GM18526 (cell line): Measurements from ENCODE around the gene DTWD1.

ENCODE experiments used
- POLR2A ChIP-seq: IDR thresholded peaks from 3 replicates; pipeline ENCODE4 v1.6.1; 2011; ENCODE audit not compliant: insufficient read length; ENCODE audit errors: extremely low read depth

The DTWD1 gene

DNA sequence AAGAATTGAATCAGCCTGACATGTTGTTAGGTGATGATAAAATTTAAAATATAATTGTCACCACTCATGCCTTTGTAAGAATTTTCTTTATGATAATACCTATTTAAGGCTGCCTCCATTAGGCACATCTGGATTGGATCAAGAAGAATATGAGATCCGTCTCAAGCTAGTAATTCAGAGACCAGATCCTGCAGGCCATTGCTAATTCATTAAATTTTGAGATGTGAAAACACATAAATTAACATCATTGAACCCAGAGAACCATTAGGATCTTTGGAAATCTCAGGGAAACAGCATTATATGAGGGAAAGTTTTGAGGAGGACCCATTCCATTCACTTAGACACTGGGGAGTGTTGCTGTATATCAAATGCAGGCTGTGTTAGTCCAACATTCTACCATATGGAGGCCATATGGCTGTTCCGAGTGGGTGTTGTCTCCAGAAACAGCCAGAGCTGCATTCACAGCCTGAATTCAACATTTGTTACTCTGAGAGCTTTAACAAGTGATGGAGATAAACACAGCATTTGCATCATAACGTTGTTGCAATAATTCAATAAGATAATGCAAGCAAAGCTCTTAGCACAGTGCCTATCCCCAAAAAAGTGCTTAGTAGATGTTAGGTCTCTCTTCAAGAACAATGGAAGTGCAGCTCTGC is 67.4 kb downstream of the DTWD1 start:
- no peak for TF ChIP-seq POLR2A

DNA sequence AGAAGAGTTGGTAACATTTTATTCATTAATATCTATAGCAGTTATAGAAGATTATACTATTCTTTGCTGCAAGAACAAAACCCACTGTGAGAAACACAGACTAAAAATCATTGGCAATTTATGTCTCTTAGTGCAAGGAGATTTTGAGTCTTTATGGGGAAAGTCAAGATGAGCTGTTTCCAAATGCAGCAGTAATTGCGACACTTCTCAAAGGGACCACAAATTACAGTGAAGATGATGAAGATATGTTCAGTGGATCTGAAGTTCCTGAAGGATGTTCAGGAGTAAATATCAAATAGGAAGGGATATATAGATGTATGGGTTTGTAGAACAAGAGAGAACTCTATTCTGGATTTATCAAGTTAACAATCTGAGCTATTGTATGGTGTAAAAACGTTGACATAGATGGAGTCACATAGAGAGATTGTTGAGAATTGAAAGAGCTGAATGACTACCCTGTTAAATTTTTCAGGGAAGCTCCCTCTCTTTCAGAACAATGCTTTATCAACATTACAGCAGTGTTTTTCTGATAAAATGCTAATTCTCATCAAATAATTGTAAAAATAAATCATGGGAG is 71.8 kb downstream of the DTWD1 start:
- no peak for TF ChIP-seq POLR2A

DNA sequence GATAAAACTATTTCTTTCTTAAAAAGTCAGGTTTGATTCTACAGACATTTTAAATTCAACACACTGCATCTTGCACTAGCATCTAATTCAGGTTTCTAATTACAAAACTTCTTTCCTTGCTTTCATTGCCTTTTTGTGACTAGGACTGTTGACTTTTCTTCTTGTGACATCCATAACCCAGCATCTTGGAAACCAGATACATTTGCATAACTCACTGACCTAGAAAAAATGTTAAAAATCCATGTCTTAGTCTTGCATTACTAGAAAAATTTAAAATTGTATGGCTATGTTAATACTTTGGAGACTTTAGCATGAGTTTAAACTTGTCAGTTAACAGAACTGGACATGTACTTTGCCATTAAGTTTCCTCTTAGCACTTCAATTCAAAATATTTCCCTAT is 72.7 kb downstream of the DTWD1 start:
- no peak for TF ChIP-seq POLR2A

DNA sequence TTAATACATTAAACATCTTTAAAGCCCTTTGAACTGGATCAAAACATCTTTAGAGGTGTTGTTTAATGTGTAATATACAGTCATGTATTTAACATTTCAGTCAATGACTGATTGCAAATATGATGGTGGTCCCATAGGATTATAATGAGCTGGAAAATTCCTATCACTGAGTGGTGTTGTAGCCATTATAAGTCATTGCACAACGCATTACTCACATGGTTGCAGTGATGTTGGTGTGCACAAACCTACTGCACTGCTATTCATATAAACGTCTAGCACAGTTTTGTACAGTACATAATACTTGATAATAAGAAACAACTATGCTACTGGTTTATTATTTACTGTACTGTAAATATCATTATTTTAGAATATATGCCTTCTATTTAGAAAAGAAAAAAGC is 75.6 kb downstream of the DTWD1 start:
- TF ChIP-seq POLR2A: no peak

DNA sequence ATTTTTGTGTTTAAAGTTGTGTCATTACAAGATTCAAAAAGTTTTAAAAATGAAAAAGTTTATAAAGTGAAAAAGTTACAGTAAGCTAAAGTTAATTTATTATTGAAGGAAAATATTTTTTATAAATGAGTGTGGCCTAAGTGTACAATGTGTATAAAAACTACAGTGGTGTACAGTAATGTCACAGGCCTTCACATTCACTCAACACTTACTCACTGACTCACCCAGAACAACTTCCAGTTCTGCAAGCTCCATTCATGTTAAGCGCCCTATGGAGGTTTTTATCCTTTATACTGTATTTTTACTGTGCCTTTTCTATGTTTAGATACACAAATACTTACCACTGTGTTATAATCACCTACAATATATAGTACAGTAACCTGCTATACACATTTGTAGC is 76.3 kb downstream of the DTWD1 start:
- no peak for TF ChIP-seq POLR2A
